Ectodermal cell (in vitro differentiated cells): ENCODE data around the gene OASL. TPM values are rescaled to one million over a fixed set of nuclear protein-coding genes. Genes with fewer than 3 reads are reported as not detected.

Experiments used
- H3K27ac ChIP-seq: 2 replicates; pipeline ENCODE4 v1.7.0; 2013; ENCODE audit warnings: mild to moderate bottlenecking, low read depth, low read length; ENCODE audit not compliant: insufficient read depth, poor library complexity, severe bottlenecking
- H3K27me3 ChIP-seq: 2 replicates; pipeline ENCODE4 v1.7.0; 2013; ENCODE audit warnings: mild to moderate bottlenecking, low read length; ENCODE audit not compliant: insufficient read depth, control insufficient read depth, poor library complexity, severe bottlenecking
- H3K36me3 ChIP-seq: one replicate; pipeline ENCODE4 v1.7.0; 2013; ENCODE audit warnings: low read length; ENCODE audit not compliant: control insufficient read depth, insufficient read depth
- H3K4me1 ChIP-seq: one replicate; pipeline ENCODE4 v1.7.0; 2013; ENCODE audit warnings: low read length; ENCODE audit not compliant: control insufficient read depth, insufficient read depth
- H3K4me3 ChIP-seq: 2 replicates; pipeline ENCODE4 v1.7.0; 2013; ENCODE audit warnings: low read depth, low read length, control low read depth; ENCODE audit not compliant: insufficient read depth
- H3K9me3 ChIP-seq: 2 replicates; pipeline ENCODE4 v1.7.0; 2013; ENCODE audit warnings: mild to moderate bottlenecking, low read length, moderate library complexity; ENCODE audit not compliant: control insufficient read depth
- WGBS, 2 experiments: methylation state at CpG; one replicate each; pipeline ENCODE4 v1.1.7; 2013; ENCODE audit warnings: missing lambda C conversion rate in 2 of 2; 5-methylcytosine and 5-hydroxymethylcytosine counted together
- polyA plus RNA-seq, 4 experiments: library from polyadenylated mRNA; stranded (reverse); fragments of 50-300 nt; gene quantifications; one replicate each; pipeline ENCODE4 v1.2.3, GENCODE V29; 2013

Gene OASL
- polyA plus RNA-seq (2013, experiment 1 of 4): not detected
- polyA plus RNA-seq (2013, experiment 2 of 4): not detected
- polyA plus RNA-seq (2013, experiment 3 of 4): not detected
- not detected for polyA plus RNA-seq (2013, experiment 4 of 4)

GRCh38 chr12:121038861-121039668 lies at the start of gene OASL:
TSS of gene OASL (minus strand) at chr12:121039246. CDS start at chr12:121038971, 275 bp downstream.
- WGBS, 2 experiments: 75 to 80% methylated on average over 13 of the region's 13 CpGs
- H3K9me3 ChIP-seq: no peaks in the 10 kb centered on the region
- H3K4me1 ChIP-seq: no peaks in the 10 kb centered on the region
- no peaks in the 10 kb centered on the region for H3K27me3 ChIP-seq
- no peak within 1 kb of the TSS for H3K27ac ChIP-seq
- H3K4me3 ChIP-seq: no peak within 1 kb of the TSS
- H3K36me3 ChIP-seq: no peaks in the 10 kb centered on the region

DNA sequence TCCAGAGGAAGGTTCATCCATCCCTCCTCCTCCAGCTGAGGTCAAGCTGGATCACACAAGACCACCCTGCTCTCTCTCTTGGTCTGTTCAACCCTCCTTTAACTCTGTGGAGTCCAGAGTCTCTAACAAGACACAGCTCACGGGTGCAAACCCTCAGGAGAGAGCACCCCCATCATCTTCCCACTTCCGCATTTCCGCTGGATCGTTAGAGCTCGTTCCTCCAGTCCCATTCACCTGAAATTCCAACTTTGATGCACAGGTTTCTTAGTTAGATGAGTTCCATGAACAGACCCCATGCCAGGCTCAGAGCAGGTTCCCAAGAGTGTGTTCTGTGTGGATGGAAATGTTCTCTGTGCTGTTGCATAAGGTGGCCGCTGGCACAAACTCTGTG lies 49.1 kb upstream of the OASL start:
- Histone ChIP-seq H3K36me3 (no peaks in the 10 kb centered on the region), H3K9me3 (no peaks in the 10 kb centered on the region), H3K4me1 (no peaks in the 10 kb centered on the region), H3K27ac (no peak overlapping the region), H3K4me3 (no peak overlapping the region), H3K27me3 (no peaks in the 10 kb centered on the region)
- WGBS, 2 experiments: 94 to 97% methylated on average over 6 of the region's 6 CpGs

- Histone ChIP-seq H3K4me3 (no peak overlapping the region), H3K9me3 (no peaks in the 10 kb centered on the region), H3K27me3 (no peaks in the 10 kb centered on the region), H3K4me1 (no peaks in the 10 kb centered on the region), H3K36me3 (no peaks in the 10 kb centered on the region), H3K27ac (no peak overlapping the region)
- 74 to 77% methylated on average over 11 of the region's 11 CpGs for WGBS, 2 experiments
These were observed 48.6 kb upstream of the OASL start for GRCh38 chr12:121087467-121088194.

GRCh38 chr12:121086781-121087295 lies 47.8 kb upstream of the OASL start:
- H3K27me3 ChIP-seq: peaks cover 3% of the 10 kb centered on the region
- H3K4me3 ChIP-seq: no peak overlapping the region
- no peaks in the 10 kb centered on the region for H3K4me1 ChIP-seq
- H3K9me3 ChIP-seq: no peaks in the 10 kb centered on the region
- H3K27ac ChIP-seq: no peak overlapping the region
- 94 to 95% methylated on average over 8 of the region's 8 CpGs for WGBS, 2 experiments
- H3K36me3 ChIP-seq: no peaks in the 10 kb centered on the region

- peaks cover 3% of the 10 kb centered on the region for H3K27me3 ChIP-seq
- 93 to 94% methylated on average over 17 of the region's 17 CpGs for WGBS, 2 experiments
- H3K36me3 ChIP-seq: no peaks in the 10 kb centered on the region
- no peaks in the 10 kb centered on the region for H3K4me1 ChIP-seq
- no peak overlapping the region for H3K4me3 ChIP-seq
- H3K9me3 ChIP-seq: no peaks in the 10 kb centered on the region
- H3K27ac ChIP-seq: no peak overlapping the region
These were observed 46.7 kb upstream of the OASL start for GRCh38 chr12:121085506-121086353.

DNA sequence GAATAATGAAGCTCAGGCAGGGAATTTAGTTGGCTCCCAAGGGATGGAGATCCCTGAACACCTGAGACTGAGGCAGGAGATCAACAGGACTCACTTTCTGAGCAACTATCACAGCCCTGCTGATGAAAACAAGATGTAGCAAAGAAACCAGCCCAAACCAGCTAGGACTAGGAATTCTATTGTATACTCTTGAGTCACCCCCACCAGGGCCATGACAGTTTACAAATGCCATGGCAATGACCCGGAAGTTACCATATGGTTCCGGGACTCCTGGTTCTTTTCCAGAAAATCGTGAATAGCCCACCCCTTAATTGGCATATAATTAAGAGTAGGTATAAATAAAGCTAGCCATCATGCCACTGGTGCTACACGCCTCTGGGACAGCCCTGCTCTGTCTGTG lies 46.0 kb upstream of the OASL start:
- H3K4me1 ChIP-seq: no peaks in the 10 kb centered on the region
- H3K4me3 ChIP-seq: no peak overlapping the region
- H3K27ac ChIP-seq: no peak overlapping the region
- H3K27me3 ChIP-seq: peaks cover 3% of the 10 kb centered on the region
- no peaks in the 10 kb centered on the region for H3K9me3 ChIP-seq
- no peaks in the 10 kb centered on the region for H3K36me3 ChIP-seq
- WGBS, 2 experiments: 92 to 97% methylated on average over 4 of the region's 4 CpGs

DNA sequence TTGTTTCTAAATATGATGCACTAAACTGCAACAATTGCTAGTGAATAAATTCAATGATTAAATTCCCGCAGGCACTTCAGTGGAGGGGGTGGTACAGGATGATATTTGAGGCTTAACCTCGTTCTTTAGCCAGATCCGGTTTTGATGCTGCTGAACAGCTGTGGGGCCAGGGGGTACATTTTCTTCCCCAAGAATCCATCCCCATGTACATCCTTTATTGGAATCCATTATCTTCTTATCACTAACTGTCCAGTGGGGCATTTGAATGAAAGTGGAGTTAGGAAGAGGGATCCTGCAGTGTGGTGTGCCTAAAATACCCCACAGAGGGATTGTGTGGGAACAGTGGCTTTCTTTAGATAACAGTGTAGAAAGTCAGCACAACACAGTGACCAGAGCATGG lies 45.2 kb upstream of the OASL start:
- Histone ChIP-seq H3K27ac (no peak overlapping the region), H3K4me1 (no peaks in the 10 kb centered on the region), H3K36me3 (no peaks in the 10 kb centered on the region), H3K9me3 (no peaks in the 10 kb centered on the region), H3K27me3 (peaks cover 3% of the 10 kb centered on the region), H3K4me3 (no peak overlapping the region)
- 91 to 95% methylated on average over 3 of the region's 3 CpGs for WGBS, 2 experiments

GRCh38 chr12:121080909-121081308 lies 41.9 kb upstream of the OASL start:
- no peaks in the 10 kb centered on the region for H3K9me3 ChIP-seq
- no peaks in the 10 kb centered on the region for H3K4me1 ChIP-seq
- no peak overlapping the region for H3K27ac ChIP-seq
- no peaks in the 10 kb centered on the region for H3K36me3 ChIP-seq
- WGBS, 2 experiments: 83 to 85% methylated on average over 2 of the region's 2 CpGs
- H3K4me3 ChIP-seq: no peak overlapping the region
- H3K27me3 ChIP-seq: peaks cover 3% of the 10 kb centered on the region

GRCh38 chr12:121079736-121080272 lies 40.8 kb upstream of the OASL start:
- Histone ChIP-seq H3K27ac (no peak overlapping the region), H3K9me3 (no peaks in the 10 kb centered on the region)
- WGBS, 2 experiments: 93 to 95% methylated on average over 13 of the region's 13 CpGs

More at GRCh38 chr12:121079736-121080272, 40.8 kb upstream of the OASL start:
- H3K36me3 ChIP-seq: no peaks in the 10 kb centered on the region
- H3K27me3 ChIP-seq: peaks cover 3% of the 10 kb centered on the region
- no peak overlapping the region for H3K4me3 ChIP-seq
- no peaks in the 10 kb centered on the region for H3K4me1 ChIP-seq
